ENCODE measurements around the gene BFSP2.

BFSP2 gene

DNA sequence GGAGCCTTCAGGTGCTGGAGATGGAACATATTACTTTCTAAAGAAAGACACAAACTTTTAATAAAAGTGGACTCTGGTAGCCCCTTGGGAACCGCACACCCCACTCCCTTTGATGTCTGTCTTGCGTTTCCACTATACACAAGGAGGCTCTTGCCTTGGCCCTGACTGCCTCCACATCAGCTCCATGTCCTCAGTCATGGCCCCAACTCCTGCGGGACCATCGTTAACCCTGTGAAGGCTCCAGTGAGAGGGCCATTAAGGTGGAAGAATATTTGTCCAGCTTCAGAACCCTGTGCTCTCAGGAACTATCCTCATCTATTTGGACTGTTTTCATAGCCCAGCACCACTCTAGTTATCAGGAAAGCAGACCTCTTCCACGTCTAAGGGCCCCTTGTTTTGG, 16.1 kb upstream of the BFSP2 start:
- H3K27ac ChIP-seq: no peak overlapping the region
- H3K27me3 ChIP-seq: no peaks in the 10 kb centered on the region
- H3K36me3 ChIP-seq: no peaks in the 10 kb centered on the region

DNA sequence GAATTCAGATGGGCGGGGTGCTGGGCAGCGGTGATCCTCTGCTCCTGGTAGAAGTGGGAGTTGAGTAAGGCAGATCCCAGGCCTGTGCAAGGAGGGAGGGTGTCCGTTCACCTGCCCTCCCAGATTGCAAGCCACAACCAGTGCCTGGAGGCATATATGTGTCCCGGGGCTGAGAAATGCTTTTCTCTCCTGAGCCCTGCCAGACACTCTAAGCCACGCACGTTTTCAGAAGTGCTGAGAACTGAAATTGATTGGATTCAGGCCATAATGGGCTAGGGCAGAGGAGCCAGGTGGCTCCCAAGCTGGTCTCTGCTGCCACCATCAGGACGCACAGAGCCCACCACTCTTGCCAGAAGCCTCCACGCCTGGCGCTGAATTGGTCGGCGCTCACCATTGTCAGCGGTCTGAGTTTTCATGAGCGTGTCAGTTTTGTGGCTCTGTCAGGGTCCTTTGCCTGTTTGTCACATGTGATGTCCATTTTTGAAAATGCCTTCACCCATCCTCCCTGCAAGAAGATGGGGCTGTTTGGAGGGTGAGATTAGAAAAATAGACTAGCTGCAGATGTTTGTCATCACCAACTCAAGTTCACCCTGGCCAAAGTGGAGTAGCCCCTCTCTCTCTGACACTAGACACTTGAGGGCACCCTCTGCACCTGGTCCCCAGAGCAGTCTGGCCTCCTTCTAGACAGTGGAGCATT, 15.4 kb upstream of the BFSP2 start:
- Histone ChIP-seq H3K9me3 (no peaks in the 10 kb centered on the region), H3K4me3 (ENCODE audit: low read depth in 1 of 2, low read length in 1 of 2) (no peak overlapping the region), H3K4me1 (ENCODE audit: control insufficient read depth in 1 of 2, insufficient read depth in 1 of 2, low read depth in 1 of 2, low read length in 1 of 2) (no peaks in the 10 kb centered on the region), H3K27ac (no peak overlapping the region), H3K36me3 (no peaks in the 10 kb centered on the region), H3K27me3 (no peaks in the 10 kb centered on the region)
- TF ChIP-seq, protein P1, sequence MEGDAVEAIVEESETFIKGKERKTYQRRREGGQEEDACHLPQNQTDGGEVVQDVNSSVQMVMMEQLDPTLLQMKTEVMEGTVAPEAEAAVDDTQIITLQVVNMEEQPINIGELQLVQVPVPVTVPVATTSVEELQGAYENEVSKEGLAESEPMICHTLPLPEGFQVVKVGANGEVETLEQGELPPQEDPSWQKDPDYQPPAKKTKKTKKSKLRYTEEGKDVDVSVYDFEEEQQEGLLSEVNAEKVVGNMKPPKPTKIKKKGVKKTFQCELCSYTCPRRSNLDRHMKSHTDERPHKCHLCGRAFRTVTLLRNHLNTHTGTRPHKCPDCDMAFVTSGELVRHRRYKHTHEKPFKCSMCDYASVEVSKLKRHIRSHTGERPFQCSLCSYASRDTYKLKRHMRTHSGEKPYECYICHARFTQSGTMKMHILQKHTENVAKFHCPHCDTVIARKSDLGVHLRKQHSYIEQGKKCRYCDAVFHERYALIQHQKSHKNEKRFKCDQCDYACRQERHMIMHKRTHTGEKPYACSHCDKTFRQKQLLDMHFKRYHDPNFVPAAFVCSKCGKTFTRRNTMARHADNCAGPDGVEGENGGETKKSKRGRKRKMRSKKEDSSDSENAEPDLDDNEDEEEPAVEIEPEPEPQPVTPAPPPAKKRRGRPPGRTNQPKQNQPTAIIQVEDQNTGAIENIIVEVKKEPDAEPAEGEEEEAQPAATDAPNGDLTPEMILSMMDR (IDR thresholded peaks at IDR 0.05): no peak

More for the DNA sequence above, 16.1 kb upstream of the BFSP2 start:
- TF ChIP-seq, protein P1 (IDR thresholded peaks at IDR 0.05): no peak
- no peaks in the 10 kb centered on the region for H3K9me3 ChIP-seq
- H3K4me1 ChIP-seq (ENCODE audit: control insufficient read depth in 1 of 2, insufficient read depth in 1 of 2, low read depth in 1 of 2, low read length in 1 of 2): no peaks in the 10 kb centered on the region
- H3K4me3 ChIP-seq (ENCODE audit: low read depth in 1 of 2, low read length in 1 of 2): no peak overlapping the region

DNA sequence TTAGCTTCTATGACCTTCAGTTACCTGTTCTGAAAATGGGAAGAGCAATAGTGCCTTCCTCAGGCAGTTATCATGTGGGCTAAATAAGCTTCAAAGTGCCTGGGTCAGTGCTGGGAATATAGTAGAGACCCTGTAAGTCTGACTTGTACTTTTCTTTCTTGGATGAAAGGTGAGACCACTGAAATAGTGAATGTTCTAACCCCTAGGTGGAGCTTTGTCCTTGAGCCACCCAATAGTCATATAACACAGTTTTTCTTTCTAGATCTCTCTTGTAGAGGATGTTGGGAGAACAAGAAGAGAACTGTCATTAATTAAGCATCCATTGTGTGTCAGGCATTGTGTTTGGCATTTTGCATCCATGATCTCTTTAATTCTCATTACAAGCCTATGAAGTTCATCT, 13.0 kb upstream of the BFSP2 start:
- TF ChIP-seq, protein P1 (IDR thresholded peaks at IDR 0.05): no peak

DNA sequence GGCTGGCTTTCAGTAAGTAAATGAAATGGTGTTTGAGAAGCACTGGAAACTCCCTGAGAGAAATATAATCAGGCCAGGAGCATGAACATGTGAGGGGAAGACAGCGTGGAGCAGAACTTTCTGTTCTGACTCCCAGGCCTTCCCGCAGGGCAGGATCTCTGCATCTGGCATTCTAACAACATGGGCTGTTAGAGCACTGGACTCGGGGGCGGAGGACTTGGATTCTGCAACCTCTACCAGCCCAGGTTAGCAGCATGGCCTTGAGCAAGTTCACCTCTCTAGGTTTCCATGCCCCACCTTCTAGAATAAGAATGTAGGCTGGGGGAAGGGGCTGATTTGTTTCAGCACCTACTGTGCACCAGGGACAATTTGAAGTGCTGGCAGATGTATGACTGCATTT, 12.5 kb upstream of the BFSP2 start:
- Histone ChIP-seq H3K27me3 (no peaks in the 10 kb centered on the region), H3K4me3 (ENCODE audit: low read depth in 1 of 2, low read length in 1 of 2) (no peak overlapping the region), H3K9me3 (no peaks in the 10 kb centered on the region), H3K4me1 (ENCODE audit: control insufficient read depth in 1 of 2, insufficient read depth in 1 of 2, low read depth in 1 of 2, low read length in 1 of 2) (no peaks in the 10 kb centered on the region), H3K27ac (no peak overlapping the region), H3K36me3 (no peaks in the 10 kb centered on the region)
- TF ChIP-seq, protein P1 (IDR thresholded peaks at IDR 0.05): no peak

More for the DNA sequence above, 13.0 kb upstream of the BFSP2 start:
- Histone ChIP-seq H3K36me3 (no peaks in the 10 kb centered on the region), H3K27ac (no peak overlapping the region), H3K27me3 (no peaks in the 10 kb centered on the region), H3K4me1 (ENCODE audit: control insufficient read depth in 1 of 2, insufficient read depth in 1 of 2, low read depth in 1 of 2, low read length in 1 of 2) (no peaks in the 10 kb centered on the region), H3K4me3 (ENCODE audit: low read depth in 1 of 2, low read length in 1 of 2) (no peak overlapping the region), H3K9me3 (no peaks in the 10 kb centered on the region)

DNA sequence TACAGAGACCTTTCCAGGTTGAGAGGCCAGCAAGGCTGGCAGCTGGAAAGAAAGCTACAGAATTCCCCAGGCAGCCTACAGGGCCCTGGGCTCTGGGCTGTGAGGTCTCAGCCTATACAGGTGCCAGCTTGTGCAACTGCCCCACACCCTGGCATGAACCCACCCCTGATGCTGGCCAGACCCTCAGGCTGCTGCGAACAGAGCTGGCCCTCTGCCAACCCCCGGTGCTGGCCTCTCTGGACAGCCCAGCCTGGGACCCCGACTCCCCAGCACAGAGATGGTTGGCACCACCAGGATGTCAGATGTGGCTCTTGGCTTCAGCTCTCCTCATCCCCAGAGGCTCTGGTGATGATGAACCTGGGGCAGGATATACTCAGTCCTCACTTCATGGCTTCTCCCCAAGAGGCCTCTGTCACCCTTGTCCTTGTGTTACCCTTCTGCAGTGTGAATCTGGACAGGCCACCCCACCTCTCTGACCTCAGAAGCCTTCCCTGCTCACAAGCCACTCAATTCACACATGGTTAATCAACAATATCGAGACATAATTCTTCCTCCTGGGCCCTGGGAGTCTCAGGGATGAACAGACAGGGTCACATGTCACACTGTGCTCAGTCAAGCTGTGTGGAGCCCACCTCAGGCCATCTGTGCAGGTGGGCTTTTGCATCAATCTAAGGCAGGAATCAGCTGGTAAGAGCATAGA, 11.0 kb upstream of the BFSP2 start:
- Histone ChIP-seq H3K4me1 (ENCODE audit: control insufficient read depth in 1 of 2, insufficient read depth in 1 of 2, low read depth in 1 of 2, low read length in 1 of 2) (no peaks in the 10 kb centered on the region), H3K9me3 (no peaks in the 10 kb centered on the region), H3K36me3 (no peaks in the 10 kb centered on the region), H3K4me3 (ENCODE audit: low read depth in 1 of 2, low read length in 1 of 2) (no peak overlapping the region), H3K27ac (no peak overlapping the region), H3K27me3 (no peaks in the 10 kb centered on the region)
- TF ChIP-seq, protein P1 (IDR thresholded peaks at IDR 0.05): no peak

Measured in neutrophil (primary cell).